ENCODE measurements around the gene TRIM65. TPM values are rescaled to one million over a fixed set of nuclear protein-coding genes. Genes with fewer than 3 reads are reported as not detected.

Gene TRIM65
- total and polyA plus RNA-seq, 2 of the 13 experiments (the other 11 are each of a cell fraction or from before 2014, with no cell fraction given), result 10.3 to 22.4 TPM

DNA sequence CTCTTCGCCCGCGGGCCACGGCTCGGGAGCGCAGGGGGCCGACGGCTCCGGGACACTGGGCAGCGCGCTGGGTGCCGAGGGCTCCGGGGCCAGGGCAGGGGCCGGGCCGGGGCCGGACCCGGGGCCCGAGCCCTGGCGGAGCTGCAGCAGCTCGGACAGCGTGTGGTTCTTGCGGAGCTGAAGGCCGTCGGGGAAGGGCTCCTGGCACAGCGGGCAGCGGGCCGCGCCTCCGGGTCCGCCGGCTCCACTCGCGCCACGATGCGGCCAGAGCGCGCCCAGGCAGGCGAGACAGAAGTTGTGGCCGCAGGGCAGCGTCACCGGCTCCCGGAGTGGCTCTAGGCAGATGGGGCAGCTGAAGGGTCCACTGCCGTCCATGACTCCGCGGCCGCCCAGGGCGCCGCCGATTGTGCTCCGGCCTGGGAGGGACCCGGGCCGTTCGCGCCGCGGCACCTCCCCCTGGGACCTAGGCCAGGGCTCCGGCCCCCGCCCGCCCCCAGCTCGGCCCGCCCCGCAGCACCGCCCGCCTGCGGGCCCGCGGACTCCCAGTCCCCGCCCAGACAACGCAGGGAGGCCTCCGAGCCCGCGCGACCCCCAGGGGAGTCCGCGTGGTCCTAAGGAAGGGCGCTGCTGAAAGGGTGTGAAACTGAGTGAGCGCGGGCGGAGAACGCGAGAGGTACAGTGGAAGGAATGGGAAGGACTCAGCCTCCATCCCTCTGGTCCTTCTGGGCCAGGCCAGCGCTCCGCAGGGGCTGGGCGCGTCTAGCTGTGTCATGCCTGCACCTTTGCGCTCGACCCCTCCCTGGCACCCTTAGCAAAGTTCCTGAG, 18.4 kb downstream of the TRIM65 start, which contains the start of gene TRIM47 (continued):
- TF ChIP-seq ZNF281 (CRISPR knock-in tag; IDR thresholded peaks at IDR 0.05; ENCODE audit: borderline replicate concordance) (peak; percentile 53), KDM3A (CRISPR knock-in tag; IDR thresholded peaks at IDR 0.05; ENCODE audit: low read depth) (peak; percentile 45; the same call in 1 of the 2 replicates), FOXK1 (CRISPR knock-in tag; IDR thresholded peaks at IDR 0.05; ENCODE audit: borderline replicate concordance, low read depth) (no peak; the same call in 1 of the 2 replicates), PCBP2 (optimal IDR thresholded peaks at IDR 0.05; ENCODE audit: low read depth, low read length, poor library complexity, severe bottlenecking) (no peak), ZFP36L1 (CRISPR knock-in tag; IDR thresholded peaks at IDR 0.05) (no peak; the same call in 1 of the 2 replicates), PHF5A (CRISPR knock-in tag; IDR thresholded peaks at IDR 0.05; ENCODE audit: low read depth, unreplicated experiment) (peak; percentile 81), HDAC6 (IDR thresholded peaks at IDR 0.05; ENCODE audit: low read depth, low read length) (no peak), ZNF552 (CRISPR knock-in tag; IDR thresholded peaks at IDR 0.05; ENCODE audit: borderline replicate concordance) (peak; percentile 58), U2AF1 (optimal IDR thresholded peaks at IDR 0.05; ENCODE audit: low read depth, low read length) (no peak), SRSF9 (IDR thresholded peaks at IDR 0.05; ENCODE audit: borderline replicate concordance, insufficient read depth, low read depth, low read length, poor library complexity, severe bottlenecking) (no peak), NFKB2 (CRISPR knock-in tag; IDR thresholded peaks at IDR 0.05; ENCODE audit: borderline replicate concordance) (peak; percentile 66), SRSF4 (IDR thresholded peaks at IDR 0.05; ENCODE audit: low read depth, low read length, poor library complexity, severe bottlenecking) (no peak), HNF4A (CRISPR knock-in tag; IDR thresholded peaks at IDR 0.05) (peak; percentile 48; the same call in 1 of the 2 replicates), ARID3A (IDR thresholded peaks at IDR 0.05; ENCODE audit: low read depth, low read length) (no peak), FOSL1 (CRISPR knock-in tag; IDR thresholded peaks at IDR 0.05; ENCODE audit: borderline replicate concordance) (peak; percentile 39; the same call in 1 of the 2 replicates), ZNF781 (CRISPR knock-in tag; IDR thresholded peaks at IDR 0.05; ENCODE audit: borderline replicate concordance, not compliant biosample characterization) (peak; percentile 86), ATF7-NPFF (CRISPR knock-in tag; IDR thresholded peaks at IDR 0.05; ENCODE audit: low read depth) (peak; percentile 48; the same call in 1 of the 2 replicates), THRA (CRISPR knock-in tag; IDR thresholded peaks at IDR 0.05; ENCODE audit: borderline replicate concordance) (peak; percentile 45; the same call in 1 of the 2 replicates), CHD2 (IDR thresholded peaks at IDR 0.05; ENCODE audit: low read depth, low read length) (peak; percentile 71), STAG1 (CRISPR knock-in tag; IDR thresholded peaks at IDR 0.05) (no peak), TEAD3 (CRISPR knock-in tag; optimal IDR thresholded peaks at IDR 0.05; ENCODE audit: borderline replicate concordance) (peak; percentile 90), ZBTB20 (CRISPR knock-in tag; IDR thresholded peaks at IDR 0.05; ENCODE audit: borderline replicate concordance, low read depth) (no peak; the same call in 1 of the 2 replicates), MAFK (conservative IDR thresholded peaks at IDR 0.05 in 1 of 2, IDR thresholded peaks at IDR 0.05 in 1 of 2; ENCODE audit: low read length in 2 of 2) (peak in 1 of 2 experiments; percentile 72; a peak in 3 of 4 replicates)

Measured in HepG2 (cell line).